ENCODE measurements around the gene IFIT1B.
A peak's percentile ranks its signal among the peaks of the same experiment; 100 is the strongest.

The IFIT1B gene

GRCh38 chr10:89414146-89414878 lies 36.5 kb downstream of the IFIT1B start, which contains the start of gene IFIT5:
Gene IFIT5, plus strand, starts transcription at chr10:89414568. Its CDS starts 231 bp downstream, at chr10:89414799.
- DNase-seq, result peak; percentile 91

GRCh38 chr10:89414879-89415821 lies 37.3 kb downstream of the IFIT1B start:
- DNase-seq, result no peak

- DNase-seq, result no peak
Measured at GRCh38 chr10:89416465-89416864, 38.6 kb downstream of the IFIT1B start.

- DNase-seq, result no peak
Measured at GRCh38 chr10:89419548-89419947, 41.7 kb downstream of the IFIT1B start.

- no peak for DNase-seq
Measured at GRCh38 chr10:89421018-89421476, 43.2 kb downstream of the IFIT1B start.

GRCh38 chr10:89425000-89425399 lies 47.1 kb downstream of the IFIT1B start:
- DNase-seq, result no peak

GRCh38 chr10:89426230-89426868 lies 48.5 kb downstream of the IFIT1B start:
- DNase-seq, result no peak

- no peak for DNase-seq
Measured at GRCh38 chr10:89427629-89428028, 49.8 kb downstream of the IFIT1B start.

- no peak for DNase-seq
Measured at GRCh38 chr10:89428877-89429276, 51.0 kb downstream of the IFIT1B start.

GRCh38 chr10:89431977-89432376 lies 54.1 kb downstream of the IFIT1B start:
- no peak for DNase-seq
